H1 (cell line): Measurements from ENCODE around the gene BRAT1. TPM values are rescaled to one million over a fixed set of nuclear protein-coding genes. Genes with fewer than 3 reads are reported as not detected.

Experiments used
- CEBPB ChIP-seq: IDR thresholded peaks from 2 replicates; pipeline ENCODE4 v1.6.1; 2012; ENCODE audit warnings: low read depth, low read length
- CREB1 ChIP-seq: IDR thresholded peaks from 2 replicates; pipeline ENCODE4 v1.6.1; 2012; ENCODE audit warnings: inconsistent platforms
- CTBP2 ChIP-seq: IDR thresholded peaks from 2 replicates; pipeline ENCODE4 v1.7.0; 2011; ENCODE audit warnings: borderline replicate concordance, mild to moderate bottlenecking, moderate library complexity, mixed read lengths, low read length; ENCODE audit not compliant: insufficient read depth, insufficient read length
- PHF8 ChIP-seq: fragments of 200-600 bp; sonication (generic); conservative IDR thresholded peaks from 2 replicates; pipeline ENCODE4 v1.7.1; 2012; ENCODE audit warnings: low read depth, mild to moderate bottlenecking, inconsistent platforms, low read length, moderate library complexity
- SIRT6 ChIP-seq: IDR thresholded peaks from one replicate; pipeline ENCODE4 v1.7.1; 2012; ENCODE audit warnings: low read length, inconsistent platforms
- polyA plus RNA-seq, 7 experiments: library from polyadenylated mRNA; depleted of rRNA in 3 of 7; stranded (reverse) in 5 of 7; unstranded in 2 of 7; fragments of >200 nt in 5 of 7; fragments of 200-250 nt in 2 of 7; gene quantifications; 1 replicate in 5 of 7; 2 replicates in 1 of 7; 4 replicates in 1 of 7; pipeline versions ENCODE4 v1.2.1 to v1.2.3, GENCODE V29; 2011 to 2013; ENCODE audit warnings: missing spikeins in 2 of 7, mixed read lengths in 2 of 7
- total RNA-seq: library from RNA; stranded (reverse); fragmentation: NEBNext Ultra II Directional; extraction: Animal tissue kit (Norgen Biotek cat#: 25700); gene quantifications from 2 replicates; pipeline ENCODE4 v1.2.1, GENCODE V29; 2021

BRAT1 gene
- total and polyA plus RNA-seq, 2 of the 8 experiments (the other 6 are each of a cell fraction or from before 2014, with no cell fraction given) = 36.8 to 42.3 TPM

- no peak for TF ChIP-seq PHF8
- TF ChIP-seq CREB1 = no peak
- TF ChIP-seq SIRT6 = no peak
- TF ChIP-seq CTBP2 = no peak
- no peak for TF ChIP-seq CEBPB
These were observed 9.4 kb downstream of the BRAT1 start (continued) for GRCh38 chr7:2545746-2546425.
